OCI-LY7 (cell line): Measurements from ENCODE around the gene SFT2D1. TPM values are rescaled to one million over a fixed set of nuclear protein-coding genes. Genes with fewer than 3 reads are reported as not detected.

ENCODE experiments used
- BruUV-seq: library from RNA; stranded (reverse); fragments of 400-500 nt; replicated peaks from 2 replicates; lab custom pipeline; 2021; lab: Mats Ljungman, UMichigan
- CTCF ChIA-PET: fragments of 300-600 bp; sonication (Branson Sonifier 250); formaldehyde crosslinking; loops from one replicate; lab custom pipeline; 2022; ENCODE audit warnings: antibody characterized with exemption; ENCODE audit not compliant: unreplicated experiment; lab: Charles Lee
- POLR2A ChIA-PET: fragments of 300-600 bp; sonication (Branson Sonifier 250); formaldehyde crosslinking; loops from one replicate; lab custom pipeline; 2022; ENCODE audit warnings: antibody characterized with exemption; lab: Charles Lee
- DNase-seq: peaks from one replicate; pipeline ENCODE4 v3.0.0-alpha.2; 2015; ENCODE audit warnings: low spot score
- H2AFZ ChIP-seq: fragments of 200-600 bp; sonication (generic), shearing (Covaris generic); 2 replicates; pipeline ENCODE4 v1.6.1; 2014; ENCODE audit warnings: mild to moderate bottlenecking, antibody characterized with exemption, low read length, moderate library complexity
- H3K27ac ChIP-seq: fragments of 200-600 bp; sonication (generic); 2 replicates; pipeline ENCODE4 v1.5.1; 2014; ENCODE audit warnings: mixed run types, low read depth, mild to moderate bottlenecking, moderate library complexity, low read length, inconsistent platforms; ENCODE audit not compliant: poor library complexity, severe bottlenecking
- H3K36me3 ChIP-seq: fragments of 200-600 bp; sonication (generic); 2 replicates; pipeline ENCODE4 v1.6.1; 2014; ENCODE audit warnings: mild to moderate bottlenecking, antibody characterized with exemption, low read length, moderate library complexity, mixed read lengths; ENCODE audit not compliant: insufficient read depth
- H3K4me1 ChIP-seq: fragments of 200-600 bp; sonication (generic); 2 replicates; pipeline ENCODE4 v1.5.1; 2014; ENCODE audit warnings: mild to moderate bottlenecking, low read length; ENCODE audit not compliant: insufficient read depth, poor library complexity, severe bottlenecking
- H3K4me2 ChIP-seq: fragments of 200-600 bp; sonication (generic); 2 replicates; pipeline ENCODE4 v1.6.1; 2014; ENCODE audit warnings: mild to moderate bottlenecking, low read length
- H3K4me3 ChIP-seq: fragments of 200-600 bp; sonication (generic); 2 replicates; pipeline ENCODE4 v1.5.1; 2014; ENCODE audit warnings: mild to moderate bottlenecking, low read depth, low read length; ENCODE audit not compliant: poor library complexity, severe bottlenecking
- H3K79me2 ChIP-seq: fragments of 200-600 bp; sonication (generic); 2 replicates; pipeline ENCODE4 v1.6.1; 2016; ENCODE audit warnings: low read depth, mild to moderate bottlenecking, low read length, moderate library complexity, mixed read lengths; ENCODE audit not compliant: insufficient read depth
- H3K9me2 ChIP-seq: fragments of 200-600 bp; sonication (generic); 2 replicates; pipeline ENCODE4 v1.6.1; 2016; ENCODE audit warnings: mild to moderate bottlenecking, low read length, mixed read lengths; ENCODE audit not compliant: insufficient read depth
- H3K9me3 ChIP-seq: fragments of 200-600 bp; sonication (generic); 2 replicates; pipeline ENCODE4 v1.6.1; 2014; ENCODE audit warnings: mild to moderate bottlenecking, mixed run types, low read length, mixed read lengths
- H4K20me1 ChIP-seq: fragments of 200-600 bp; sonication (generic); 2 replicates; pipeline ENCODE4 v1.6.1; 2014; ENCODE audit warnings: mild to moderate bottlenecking, antibody characterized with exemption, low read length, moderate library complexity, mixed read lengths; ENCODE audit not compliant: insufficient read depth
- CTCF ChIP-seq: fragments of 200-600 bp; sonication (generic); conservative IDR thresholded peaks from 2 replicates; pipeline ENCODE4 v1.5.1; 2014; ENCODE audit warnings: mild to moderate bottlenecking, antibody characterized with exemption, low read length, moderate library complexity, mixed read lengths
- EZH2phosphoT487 ChIP-seq: fragments of 200-600 bp; sonication (generic); IDR thresholded peaks from 2 replicates; pipeline ENCODE4 v1.6.1; 2018; ENCODE audit warnings: low read depth, borderline replicate concordance, mild to moderate bottlenecking, mixed run types, antibody characterized with exemption, low read length, moderate library complexity, mixed read lengths
- intact Hi-C: fragments of 100-400 bp; cut with micrococcal nuclease; formaldehyde crosslinking; loops from one replicate; pipeline ENCODE4 v1.10.0; 2022; ENCODE audit not compliant: unreplicated experiment
- total RNA-seq, 2 experiments: library from RNA; depleted of rRNA in 1 of 2; stranded (reverse); fragments of >200 nt in 1 of 2; shearing (Covaris generic) in 1 of 2; gene quantifications; 2 replicates each; pipeline ENCODE4 v1.2.3, GENCODE V29; 2014 to 2022

Gene SFT2D1
- total RNA-seq, 2 experiments from 2014 or later: 43.4 to 63.9 TPM

- Histone ChIP-seq H3K79me2 (no peaks in the 10 kb centered on the region), H3K9me2 (no peaks in the 10 kb centered on the region), H3K27ac (no peak overlapping the region), H3K4me2 (no peak overlapping the region), H4K20me1 (no peaks in the 10 kb centered on the region), H3K4me3 (no peak overlapping the region), H3K36me3 (no peaks in the 10 kb centered on the region), H2AFZ (no peak overlapping the region), H3K4me1 (peaks cover 4% of the 10 kb centered on the region), H3K9me3 (no peaks in the 10 kb centered on the region)
- TF ChIP-seq EZH2phosphoT487: no peak
- no peak for TF ChIP-seq CTCF
- POLR2A ChIA-PET: no interaction called here
- no TSS peak for BruUV-seq
- CTCF ChIA-PET: no interaction called here
- intact Hi-C loops: no loop called here
- DNase-seq: no peak
These were observed 71.5 kb downstream of the SFT2D1 start for GRCh38 chr6:166270706-166271375.

Other genes with a start within 250 kb of the SFT2D1 start
- gene TBXT, start 174.7 kb downstream of the SFT2D1 start, total RNA-seq (2014; rRNA removed; shearing (Covaris generic)): 0.44 and 1.0 TPM in 2 replicates
- 4.2 and 5.3 TPM in 2 replicates for gene TBXT, start 174.7 kb downstream of the SFT2D1 start, total RNA-seq (2022)
- gene PRR18, start 34.2 kb downstream of the SFT2D1 start, total RNA-seq (2014; rRNA removed; shearing (Covaris generic)): 0.26 and 0.38 TPM in 2 replicates
- 0.13 TPM in 1 of 2 replicates, not detected in the other for gene PRR18, start 34.2 kb downstream of the SFT2D1 start, total RNA-seq (2022)
- gene MPC1, start 40.4 kb upstream of the SFT2D1 start, total RNA-seq (2014; rRNA removed; shearing (Covaris generic)): 36.1 and 38.9 TPM in 2 replicates
- gene MPC1, start 40.4 kb upstream of the SFT2D1 start, total RNA-seq (2022): 37.5 and 38.1 TPM in 2 replicates
- gene RAMACL, start 244.1 kb upstream of the SFT2D1 start, total RNA-seq (2014; rRNA removed; shearing (Covaris generic)): 0.41 TPM in 1 of 2 replicates, not detected in the other
- gene RAMACL, start 244.1 kb upstream of the SFT2D1 start, total RNA-seq (2022): 0.30 and 0.33 TPM in 2 replicates